ENCODE results near the gene MAP3K9. TPM values are rescaled to one million over a fixed set of nuclear protein-coding genes. Genes with fewer than 3 reads are reported as not detected.

Gene MAP3K9
- total and polyA plus RNA-seq, 10 of the 15 experiments (the other 5 are each of a cell fraction or from before 2014, with no cell fraction given), result 0.48 to 7.9 (median 2.9) TPM

- TF ChIP-seq, protein P1, sequence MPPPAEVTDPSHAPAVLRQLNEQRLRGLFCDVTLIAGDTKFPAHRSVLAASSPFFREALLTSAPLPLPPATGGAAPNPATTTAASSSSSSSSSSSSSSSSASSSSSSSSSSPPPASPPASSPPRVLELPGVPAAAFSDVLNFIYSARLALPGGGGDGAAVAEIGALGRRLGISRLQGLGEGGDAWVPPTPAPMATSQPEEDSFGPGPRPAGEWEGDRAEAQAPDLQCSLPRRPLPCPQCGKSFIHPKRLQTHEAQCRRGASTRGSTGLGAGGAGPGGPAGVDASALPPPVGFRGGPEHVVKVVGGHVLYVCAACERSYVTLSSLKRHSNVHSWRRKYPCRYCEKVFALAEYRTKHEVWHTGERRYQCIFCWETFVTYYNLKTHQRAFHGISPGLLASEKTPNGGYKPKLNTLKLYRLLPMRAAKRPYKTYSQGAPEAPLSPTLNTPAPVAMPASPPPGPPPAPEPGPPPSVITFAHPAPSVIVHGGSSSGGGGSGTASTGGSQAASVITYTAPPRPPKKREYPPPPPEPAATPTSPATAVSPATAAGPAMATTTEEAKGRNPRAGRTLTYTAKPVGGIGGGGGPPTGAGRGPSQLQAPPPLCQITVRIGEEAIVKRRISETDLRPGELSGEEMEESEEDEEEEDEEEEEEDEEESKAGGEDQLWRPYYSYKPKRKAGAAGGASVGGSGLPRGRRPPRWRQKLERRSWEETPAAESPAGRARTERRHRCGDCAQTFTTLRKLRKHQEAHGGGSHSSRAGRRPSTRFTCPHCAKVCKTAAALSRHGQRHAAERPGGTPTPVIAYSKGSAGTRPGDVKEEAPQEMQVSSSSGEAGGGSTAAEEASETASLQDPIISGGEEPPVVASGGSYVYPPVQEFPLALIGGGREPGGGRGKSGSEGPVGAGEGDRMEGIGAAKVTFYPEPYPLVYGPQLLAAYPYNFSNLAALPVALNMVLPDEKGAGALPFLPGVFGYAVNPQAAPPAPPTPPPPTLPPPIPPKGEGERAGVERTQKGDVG (CRISPR knock-in tag; IDR thresholded peaks at IDR 0.05), result no peak
- TF ChIP-seq CBX3 (IDR thresholded peaks at IDR 0.05; ENCODE audit: borderline replicate concordance, low read depth), result no peak
- no peak for TF ChIP-seq SREBF2 (IDR thresholded peaks at IDR 0.05; ENCODE audit: low read length)
- no peak for TF ChIP-seq ASH2L (IDR thresholded peaks at IDR 0.05; ENCODE audit: borderline replicate concordance, low read depth)
- TF ChIP-seq ZNF217 (IDR thresholded peaks at IDR 0.05), result no peak
These were observed 67.8 kb downstream of the MAP3K9 start (continued) for GRCh38 chr14:70741482-70741881.

DNA sequence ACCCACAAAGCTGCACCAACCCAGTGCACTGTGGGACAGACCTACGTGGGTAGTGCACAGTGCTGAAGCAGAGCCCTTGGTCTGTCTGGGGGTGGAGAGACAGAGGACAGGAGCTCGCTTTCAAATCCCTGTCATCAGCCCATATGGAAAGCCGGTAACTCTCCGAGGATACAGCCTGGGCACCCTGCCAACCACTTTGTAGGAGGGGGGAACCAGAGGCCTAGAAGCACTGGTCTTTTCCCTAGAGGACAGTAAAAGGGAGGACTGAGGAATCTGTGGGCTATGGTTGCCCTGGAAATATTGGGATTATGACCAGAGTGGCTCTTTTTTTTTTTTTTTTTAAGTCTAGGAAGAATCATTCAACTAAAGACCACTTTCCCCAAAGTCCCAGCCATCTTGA is 74.3 kb downstream of the MAP3K9 start:
- Histone ChIP-seq H3K27me3 (replicated peaks in 1 of 2; ENCODE audit: control insufficient read depth in 2 of 2, insufficient read depth in 2 of 2, low read length in 1 of 2) (no peaks in the 10 kb centered on the region), H3K4me3 (no peak overlapping the region), H3K4me2 (ENCODE audit: control insufficient read depth, insufficient read depth) (no peak overlapping the region), H3K9me3 (replicated peaks; ENCODE audit: control insufficient read depth, insufficient read depth, low read length) (no peaks in the 10 kb centered on the region), H3K4me1 (ENCODE audit: control insufficient read depth, insufficient read depth, low read length) (no peaks in the 10 kb centered on the region), H4K20me1 (ENCODE audit: control insufficient read depth, insufficient read depth) (no peaks in the 10 kb centered on the region), H3K36me3 (ENCODE audit: control insufficient read depth in 2 of 2, insufficient read depth in 2 of 2, low read length in 1 of 2) (peaks cover 2 to 18% of the 10 kb centered on the region in 2 experiments), H3K27ac (ENCODE audit: control insufficient read depth, insufficient read depth) (no peak overlapping the region), H3K9ac (ENCODE audit: control insufficient read depth, insufficient read depth, low read length) (no peak overlapping the region), H2AFZ (ENCODE audit: control insufficient read depth, low read depth, low read length) (no peak overlapping the region), H3K79me2 (ENCODE audit: control insufficient read depth, insufficient read depth, low read length) (no peaks in the 10 kb centered on the region)
- BruUV-seq (replicated peaks), result no TSS peak
- in situ Hi-C loops (cut with MboI), result no loop called here
- POLR2A ChIA-PET, result interaction anchor here (0.6 kb wide), 1 partner anchor 22 kb away, joined by 3 read pairs; no protein-coding TSS in a partner anchor
- FAIRE-seq (no peak), ATAC-seq (no peak), DNase-seq (ENCODE audit: low read depth, low spot score) (no peak)
- WGBS (ENCODE audit: insufficient coverage, insufficient replicate concordance, low lambda C conversion rate, missing lambda C conversion rate), result 72% methylated on average over 4 of the region's 4 CpGs
- RAD21 ChIA-PET (ENCODE audit: unreplicated experiment), result interaction anchor here (1.6 kb wide), 1 partner anchor 22 kb away, joined by 4 read pairs; no protein-coding TSS in a partner anchor
- intact Hi-C loops (cut with micrococcal nuclease; ENCODE audit: unreplicated experiment), result no loop called here
- SMC1A ChIA-PET (ENCODE audit: uncharacterized antibody, unreplicated experiment), result interaction anchor here (1.1 kb wide), 1 partner anchor 21 kb away, joined by 4 read pairs; no protein-coding TSS in a partner anchor
- CTCF ChIA-PET, result no interaction called here
- TF ChIP-seq ZNF274 (IDR thresholded peaks at IDR 0.05; ENCODE audit: insufficient read depth, insufficient read length) (no peak), BMI1 (IDR thresholded peaks at IDR 0.05; ENCODE audit: borderline replicate concordance) (no peak), MAX (IDR thresholded peaks at IDR 0.05; ENCODE audit: low read depth, low read length) (no peak), NR2C2 (IDR thresholded peaks at IDR 0.05; ENCODE audit: borderline replicate concordance, control insufficient read depth, insufficient read length, low read depth) (no peak), FOS (IDR thresholded peaks at IDR 0.05; ENCODE audit: borderline replicate concordance, extremely low read depth, insufficient read length) (no peak), NRF1 (conservative IDR thresholded peaks at IDR 0.05; ENCODE audit: low read depth, low read length) (no peak), IKZF2 (IDR thresholded peaks at IDR 0.05) (no peak), CEBPB (IDR thresholded peaks at IDR 0.05; ENCODE audit: borderline replicate concordance in 1 of 2, low read depth in 2 of 2, low read length in 2 of 2) (no peak), DPF2 (IDR thresholded peaks at IDR 0.05) (no peak), STAT3 (IDR thresholded peaks at IDR 0.05; ENCODE audit: low read depth, low read length) (no peak), SPI1 (IDR thresholded peaks at IDR 0.05; ENCODE audit: borderline replicate concordance, insufficient read depth, low read depth, low read length) (no peak), SUPT20H (IDR thresholded peaks at IDR 0.05; ENCODE audit: borderline replicate concordance, control insufficient read depth, low read depth, low read length) (no peak)
